HG03159 (cell line): ENCODE results near the gene RHBDD3.
"Not testable (repeated sequence)": the region's sequence is repeated elsewhere in the genome, so short reads cannot be mapped to it uniquely, and the experiment has no call there.

Experiments
- ATAC-seq: cut with Tn5 transposase; IDR thresholded peaks from one replicate; pipeline ENCODE4 v1.9.1; 2021; ENCODE audit warnings: mild to moderate bottlenecking, moderate library complexity; ENCODE audit not compliant: unreplicated experiment

RHBDD3 gene

GRCh38 chr22:29253561-29254285 lies 14.1 kb downstream of the RHBDD3 start:
- no peak for ATAC-seq

- no peak for ATAC-seq
Measured at GRCh38 chr22:29251981-29252911, 15.5 kb downstream of the RHBDD3 start.

GRCh38 chr22:29251265-29251664 lies 16.5 kb downstream of the RHBDD3 start:
- ATAC-seq = no peak

- not testable (repeated sequence) for ATAC-seq
Measured at GRCh38 chr22:29247891-29248290, 19.9 kb downstream of the RHBDD3 start.

- no peak for ATAC-seq
Measured at GRCh38 chr22:29245626-29246385, 22.0 kb downstream of the RHBDD3 start.

- no peak for ATAC-seq
Measured at GRCh38 chr22:29244785-29245625, 22.8 kb downstream of the RHBDD3 start.

- no peak for ATAC-seq
Measured at GRCh38 chr22:29243874-29244446, 23.8 kb downstream of the RHBDD3 start.

- ATAC-seq = not testable (repeated sequence)
Measured at GRCh38 chr22:29240481-29240880, 27.3 kb downstream of the RHBDD3 start.

- ATAC-seq = no peak
Measured at GRCh38 chr22:29233277-29233877, 34.4 kb downstream of the RHBDD3 start.

GRCh38 chr22:29231971-29232959 lies 35.5 kb downstream of the RHBDD3 start:
- ATAC-seq = no peak

GRCh38 chr22:29230972-29231875 lies 36.6 kb downstream of the RHBDD3 start:
- ATAC-seq = no peak

GRCh38 chr22:29226351-29226981 lies 41.3 kb downstream of the RHBDD3 start:
- no peak for ATAC-seq

GRCh38 chr22:29225422-29226090 lies 42.2 kb downstream of the RHBDD3 start:
- no peak for ATAC-seq

GRCh38 chr22:29224859-29225410 lies 42.8 kb downstream of the RHBDD3 start:
- ATAC-seq = no peak

GRCh38 chr22:29224121-29224858 lies 43.5 kb downstream of the RHBDD3 start:
- ATAC-seq = no peak
